HG02763 (cell line): Measurements from ENCODE around the gene PDZD2.
A peak's percentile ranks its signal among the peaks of the same experiment; 100 is the strongest.
"Not testable (repeated sequence)": the region's sequence is repeated elsewhere in the genome, so short reads cannot be mapped to it uniquely, and the experiment has no call there.

ENCODE experiments used
- ATAC-seq: cut with Tn5 transposase; IDR thresholded peaks from one replicate; pipeline ENCODE4 v1.9.1; 2021; ENCODE audit warnings: mild to moderate bottlenecking, moderate library complexity; ENCODE audit not compliant: unreplicated experiment

The PDZD2 gene

GRCh38 chr5:31764687-31765086 is 125.8 kb downstream of the PDZD2 start:
- not testable (repeated sequence) for ATAC-seq

GRCh38 chr5:31767335-31768031 is 128.6 kb downstream of the PDZD2 start:
- no peak for ATAC-seq

GRCh38 chr5:31768046-31768445 is 129.1 kb downstream of the PDZD2 start:
- no peak for ATAC-seq

- ATAC-seq, result no peak
Observed at GRCh38 chr5:31768784-31769183, 129.9 kb downstream of the PDZD2 start.

- no peak for ATAC-seq
Observed at GRCh38 chr5:31769530-31769929, 130.6 kb downstream of the PDZD2 start.

- no peak for ATAC-seq
Observed at GRCh38 chr5:31770132-31770720, 131.3 kb downstream of the PDZD2 start.

- ATAC-seq, result peak; percentile 87
Observed at GRCh38 chr5:31770998-31771397, 132.1 kb downstream of the PDZD2 start.

- no peak for ATAC-seq
Observed at GRCh38 chr5:31771500-31771899, 132.6 kb downstream of the PDZD2 start.

- ATAC-seq, result not testable (repeated sequence)
Observed at GRCh38 chr5:31776294-31776693, 137.4 kb downstream of the PDZD2 start.

GRCh38 chr5:31776976-31777651 is 138.2 kb downstream of the PDZD2 start:
- no peak for ATAC-seq

GRCh38 chr5:31781772-31782171 is 142.8 kb downstream of the PDZD2 start:
- no peak for ATAC-seq

- no peak for ATAC-seq
Observed at GRCh38 chr5:31783086-31783645, 144.2 kb downstream of the PDZD2 start.

- ATAC-seq, result no peak
Observed at GRCh38 chr5:31783731-31784130, 144.8 kb downstream of the PDZD2 start.

- no peak for ATAC-seq
Observed at GRCh38 chr5:31786090-31786631, 147.2 kb downstream of the PDZD2 start.

GRCh38 chr5:31794009-31794408 is 155.1 kb downstream of the PDZD2 start:
- ATAC-seq, result no peak

GRCh38 chr5:31798168-31798567 is 159.2 kb downstream of the PDZD2 start:
- no peak for ATAC-seq

GRCh38 chr5:31800351-31800750 is 161.4 kb downstream of the PDZD2 start:
- no peak for ATAC-seq

GRCh38 chr5:31805785-31806400 is 167.0 kb downstream of the PDZD2 start:
- no peak for ATAC-seq

GRCh38 chr5:31806561-31806960 is 167.6 kb downstream of the PDZD2 start:
- ATAC-seq, result no peak

- ATAC-seq, result no peak
Observed at GRCh38 chr5:31807789-31808540, 169.0 kb downstream of the PDZD2 start.
